Right lobe of liver (tissue), 6 donors: ENCODE data around the gene SUPT4H1. TPM values are rescaled to one million over a fixed set of nuclear protein-coding genes. Genes with fewer than 3 reads are reported as not detected.

Source experiments
- ATAC-seq, 4 donors: fragments of 200-7000 bp; cut with Tn5 transposase; one replicate each; pipeline ENCODE4 v1.9.1; 2020; ENCODE audit warnings: mild to moderate bottlenecking in 4 of 4, moderate library complexity in 4 of 4
- DNase-seq, 3 donors: peaks; one replicate each; pipeline ENCODE4 v3.0.0-alpha.2; 2020
- H3K27ac ChIP-seq, 3 donors: fragments of 200-600 bp; one replicate each; pipeline ENCODE4 v1.8.0; 2022
- H3K27me3 ChIP-seq, 2 donors: fragments of 200-600 bp; one replicate each; pipeline ENCODE4 v1.8.0; 2022
- H3K36me3 ChIP-seq, 4 donors: fragments of 200-600 bp; sonication (generic) in 1 of 4; one replicate each; pipeline versions ENCODE4 v1.5.1 to v1.8.0; 2017 to 2022; ENCODE audit warnings: control low read depth in 1 of 4
- H3K4me1 ChIP-seq, 4 donors: fragments of 200-600 bp; sonication (generic) in 1 of 4; one replicate each; pipeline versions ENCODE4 v1.5.1 to v1.8.0; 2017 to 2022; ENCODE audit warnings: control low read depth in 1 of 4
- H3K4me3 ChIP-seq, 3 donors: fragments of 200-600 bp; one replicate each; pipeline ENCODE4 v1.8.0; 2022
- H3K9me3 ChIP-seq, 4 donors: fragments of 200-600 bp; sonication (generic) in 1 of 4; one replicate each; pipeline versions ENCODE4 v1.5.1 to v1.8.0; 2017 to 2022; ENCODE audit warnings: control low read depth in 1 of 4
- POLR2A ChIP-seq: fragments of 450-650 bp; IDR thresholded peaks from one replicate; pipeline ENCODE4 v1.6.1; 2017; ENCODE audit warnings: antibody characterized with exemption, mild to moderate bottlenecking
- WGBS: methylation state at CpG from one replicate; pipeline ENCODE4 v1.1.6; 2018; ENCODE audit warnings: low coverage, low lambda C conversion rate; ENCODE audit not compliant: insufficient coverage; ENCODE audit errors: missing lambda C conversion rate; 5-methylcytosine and 5-hydroxymethylcytosine counted together
- intact Hi-C, 2 donors: fragments of 100-400 bp; cut with DNase I; formaldehyde crosslinking; loops; one replicate each; pipeline versions ENCODE4 v1.11.2 to v1.14.1; 2022
- total RNA-seq, 6 experiments: library from RNA; depleted of rRNA in 2 of 6; stranded (reverse); fragments of >200 nt in 2 of 6; fragmentation: NEBNext Ultra II Directional in 3 of 6; extraction: Animal tissue kit (Norgen Biotek cat#: 25700) in 3 of 6; gene quantifications; one replicate each; pipeline versions ENCODE4 v1.1.0 to v1.2.4, GENCODE V29; 2016 to 2023
- TF ChIP-seq, protein P1 (sequence below), 4 donors: fragments of 200-600 bp in 3 of 4; fragments of 450-650 bp in 1 of 4; IDR thresholded peaks; one replicate each; pipeline versions ENCODE4 v1.5.1 to v1.8.0; 2016 to 2022; ENCODE audit warnings: antibody characterized with exemption in 4 of 4, mild to moderate bottlenecking in 2 of 4
- donor health status: DM: no; HTN: yes; CAD: no.
- donor health status: DM: no; HTN: no; CAD: no.
- donor health status: DM: no; HTN: no; CAD: no.
- donor health status: DM: no; HTN: yes; CAD: no.
- donor health status: DM: no; HTN: yes; CAD: no.

Gene SUPT4H1
- total RNA-seq, 6 experiments from 2014 or later: 24.8 to 50.9 (median 37.0) TPM

DNA sequence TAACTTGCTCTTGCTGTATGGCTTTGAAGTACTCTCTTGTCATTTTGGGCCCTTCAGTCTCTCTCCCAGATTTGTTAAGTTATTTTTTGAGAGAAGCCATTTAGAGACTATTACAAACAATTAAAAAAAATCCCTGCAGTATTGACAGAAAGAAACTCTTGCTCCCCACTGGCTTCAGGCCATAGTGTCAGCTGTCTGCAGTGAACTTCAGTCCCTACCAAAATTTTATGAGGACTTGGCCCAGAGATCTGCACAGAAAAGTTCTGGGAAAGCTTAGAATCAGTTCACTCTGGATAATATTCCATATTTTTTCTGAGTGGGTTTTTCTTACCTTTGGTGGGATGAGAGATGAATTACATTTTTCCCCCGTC is 30.9 kb upstream of the SUPT4H1 start:
- Histone ChIP-seq H3K27me3 (no peaks in the 10 kb centered on the region), H3K9me3 (no peaks in the 10 kb centered on the region), H3K4me3 (no peak overlapping the region), H3K27ac (peak overlapping the region; percentile 48 to 73 (median 70)), H3K36me3 (no peaks in the 10 kb centered on the region), H3K4me1 (peaks cover 0 to 73% (median 30%) of the 10 kb centered on the region in 4 donors)
- TF ChIP-seq, protein P1, sequence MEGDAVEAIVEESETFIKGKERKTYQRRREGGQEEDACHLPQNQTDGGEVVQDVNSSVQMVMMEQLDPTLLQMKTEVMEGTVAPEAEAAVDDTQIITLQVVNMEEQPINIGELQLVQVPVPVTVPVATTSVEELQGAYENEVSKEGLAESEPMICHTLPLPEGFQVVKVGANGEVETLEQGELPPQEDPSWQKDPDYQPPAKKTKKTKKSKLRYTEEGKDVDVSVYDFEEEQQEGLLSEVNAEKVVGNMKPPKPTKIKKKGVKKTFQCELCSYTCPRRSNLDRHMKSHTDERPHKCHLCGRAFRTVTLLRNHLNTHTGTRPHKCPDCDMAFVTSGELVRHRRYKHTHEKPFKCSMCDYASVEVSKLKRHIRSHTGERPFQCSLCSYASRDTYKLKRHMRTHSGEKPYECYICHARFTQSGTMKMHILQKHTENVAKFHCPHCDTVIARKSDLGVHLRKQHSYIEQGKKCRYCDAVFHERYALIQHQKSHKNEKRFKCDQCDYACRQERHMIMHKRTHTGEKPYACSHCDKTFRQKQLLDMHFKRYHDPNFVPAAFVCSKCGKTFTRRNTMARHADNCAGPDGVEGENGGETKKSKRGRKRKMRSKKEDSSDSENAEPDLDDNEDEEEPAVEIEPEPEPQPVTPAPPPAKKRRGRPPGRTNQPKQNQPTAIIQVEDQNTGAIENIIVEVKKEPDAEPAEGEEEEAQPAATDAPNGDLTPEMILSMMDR (IDR thresholded peaks at IDR 0.05): no peak
- TF ChIP-seq POLR2A: no peak
- 21% methylated on average over 1 of the region's 1 CpG for WGBS
- intact Hi-C loops: no loop called here
- ATAC-seq: peak; percentile 35 to 55 (median 46)
- peak in 2 of 3 donors; percentile 51 to 81 for DNase-seq

DNA sequence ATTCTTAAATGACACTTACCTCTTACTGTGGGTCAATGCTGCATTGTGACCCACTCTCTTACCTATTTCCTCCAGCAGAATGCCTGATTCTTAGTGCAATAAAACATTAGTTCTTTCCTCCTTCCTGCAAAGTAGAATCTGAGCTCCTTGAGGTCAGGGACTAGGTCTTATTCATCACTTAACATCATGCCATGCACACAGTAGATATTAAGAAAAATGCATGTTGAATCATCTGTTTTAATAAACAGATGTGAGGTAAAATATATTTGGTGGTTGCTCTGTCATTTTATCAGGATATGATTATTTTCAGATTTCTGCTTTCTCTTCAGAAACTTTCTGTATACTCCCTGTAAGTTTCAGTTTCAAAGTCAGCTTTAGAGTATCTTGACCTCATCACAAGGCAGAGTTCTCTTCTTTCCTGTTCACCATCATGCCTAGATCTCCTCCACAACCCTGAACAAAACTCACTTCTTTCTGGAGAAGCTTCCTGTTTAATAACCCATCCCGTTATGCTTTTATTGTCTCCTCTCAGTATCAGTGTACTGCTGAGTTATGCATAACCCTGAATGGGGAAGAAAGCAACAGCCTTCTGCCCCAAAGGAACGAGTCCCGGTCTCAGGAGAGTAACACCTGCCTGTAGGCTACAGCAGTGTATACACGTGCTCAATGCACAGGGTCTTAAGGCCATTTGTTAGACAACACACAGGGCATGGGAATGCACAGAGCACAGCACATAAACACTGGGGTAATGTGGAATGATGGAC is 30.3 kb upstream of the SUPT4H1 start:
- Histone ChIP-seq H3K4me1 (peaks cover 0 to 69% (median 30%) of the 10 kb centered on the region in 4 donors), H3K27me3 (no peaks in the 10 kb centered on the region), H3K36me3 (no peaks in the 10 kb centered on the region), H3K4me3 (no peak overlapping the region), H3K9me3 (no peaks in the 10 kb centered on the region), H3K27ac (peak overlapping the region; percentile 48 to 73 (median 70))
- TF ChIP-seq, protein P1 (IDR thresholded peaks at IDR 0.05): no peak
- TF ChIP-seq POLR2A: no peak
- DNase-seq (no peak), ATAC-seq (peak; percentile 1 to 21 (median 14))
- intact Hi-C loops: no loop called here
- 3% methylated on average over 4 of the region's 4 CpGs for whole genome bisulfite sequencing

DNA sequence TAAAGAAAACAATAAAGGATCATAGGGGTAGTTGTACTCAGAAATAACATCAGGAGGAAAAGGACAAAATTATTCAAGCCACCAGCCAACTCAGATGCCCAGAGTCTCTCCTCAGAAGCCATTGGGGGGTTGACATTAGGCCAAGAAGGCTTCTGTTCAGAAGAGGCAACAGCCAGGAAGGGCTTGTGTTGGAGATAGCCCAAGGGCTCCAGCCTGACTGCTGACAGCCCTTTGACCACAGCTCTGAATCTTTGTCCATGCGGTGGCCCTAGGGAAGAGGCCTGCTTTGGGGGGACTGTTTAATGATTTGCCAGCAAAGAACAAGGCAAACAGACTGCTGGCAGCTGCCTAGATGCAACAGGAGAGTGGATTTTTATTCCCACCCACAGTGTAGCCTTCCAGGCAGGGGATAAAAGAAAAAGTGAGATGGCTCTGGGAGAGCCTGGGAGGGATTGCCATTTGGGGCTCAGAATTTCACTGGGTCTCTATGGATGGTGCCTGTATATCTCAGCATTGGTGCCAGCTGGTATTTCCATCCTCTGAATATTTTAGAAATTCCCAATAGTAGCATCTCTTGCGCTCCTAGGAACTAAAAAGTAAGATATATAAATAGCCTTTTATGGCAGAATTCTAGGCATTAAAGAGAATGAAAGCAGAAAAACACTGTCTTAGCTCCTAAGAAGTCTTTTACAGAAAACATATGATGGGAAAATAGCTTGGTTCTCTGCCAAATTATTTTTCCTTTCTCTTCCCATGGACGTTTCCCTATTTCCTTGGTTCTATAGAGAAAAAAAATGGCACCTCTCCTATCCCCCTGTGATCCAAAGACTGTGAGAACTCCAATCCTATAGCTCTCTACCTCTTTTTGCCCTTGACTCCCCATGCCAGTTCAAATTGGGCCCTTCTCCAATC is 29.4 kb upstream of the SUPT4H1 start:
- Histone ChIP-seq H3K27ac (peak overlapping the region; percentile 23 to 73 (median 70)), H3K4me1 (peaks cover 0 to 67% (median 30%) of the 10 kb centered on the region in 4 donors), H3K27me3 (no peaks in the 10 kb centered on the region), H3K4me3 (no peak overlapping the region), H3K36me3 (no peaks in the 10 kb centered on the region), H3K9me3 (no peaks in the 10 kb centered on the region)
- WGBS: 46% methylated on average over 3 of the region's 3 CpGs
- peak; percentile 58 to 91 (median 81) for DNase-seq
- intact Hi-C loops: no loop called here
- ATAC-seq: peak; percentile 78 to 89 (median 82)
- TF ChIP-seq POLR2A: peak; percentile 38
- TF ChIP-seq, protein P1 (IDR thresholded peaks at IDR 0.05): no peak

DNA sequence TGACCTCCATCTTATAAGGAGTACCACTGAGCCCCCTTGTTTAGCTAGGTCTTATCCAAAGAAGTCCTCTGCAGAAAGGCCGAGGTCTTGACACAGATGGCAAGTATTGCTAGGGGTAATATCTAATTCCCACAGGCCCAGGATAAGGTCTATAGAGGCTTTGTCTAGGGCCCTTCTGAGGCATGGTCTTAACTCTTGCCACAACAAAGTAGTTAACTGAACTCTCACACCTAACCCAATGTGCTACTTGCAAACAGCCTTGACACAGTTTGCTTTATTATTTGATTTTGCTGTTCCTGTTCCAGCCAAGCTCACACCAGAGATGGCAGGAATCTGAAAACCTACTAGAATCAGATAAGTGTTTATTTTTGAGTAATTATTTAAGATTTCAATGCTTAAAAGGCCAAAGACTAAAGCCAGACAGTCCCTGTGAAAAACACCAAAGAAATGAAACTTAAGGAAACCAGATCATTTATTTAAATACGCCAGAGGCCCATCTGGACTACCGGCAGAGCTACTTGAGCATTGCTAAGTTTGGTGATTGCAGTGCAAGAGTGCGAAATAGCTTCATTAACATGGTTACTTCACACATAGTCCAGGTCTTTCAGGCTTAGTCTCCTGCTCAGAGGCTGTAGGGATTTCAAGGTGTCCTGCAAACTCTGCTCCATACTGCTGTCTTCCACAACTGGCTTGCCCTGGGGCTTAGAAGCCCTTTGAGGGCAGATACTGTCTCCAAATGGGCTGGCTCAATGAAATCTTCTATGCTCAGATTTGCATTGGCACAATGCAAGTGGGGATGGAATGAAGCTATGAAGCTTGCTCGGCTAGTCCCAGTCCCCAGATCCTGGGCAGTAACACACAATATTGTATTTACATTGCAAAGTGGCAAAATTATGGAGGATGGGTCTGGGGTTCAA is 28.5 kb upstream of the SUPT4H1 start:
- intact Hi-C loops: no loop called here
- H3K4me3 ChIP-seq: no peak overlapping the region
- DNase-seq (no peak), ATAC-seq (peak in 2 of 4 donors; percentile 2 to 3)
- TF ChIP-seq POLR2A: no peak
- TF ChIP-seq, protein P1 (IDR thresholded peaks at IDR 0.05): no peak
- H3K27ac ChIP-seq: peak overlapping the region in 2 of 3 donors; percentile 45 to 70
- no peaks in the 10 kb centered on the region for H3K27me3 ChIP-seq
- 78% methylated on average over 5 of the region's 5 CpGs for WGBS
- no peaks in the 10 kb centered on the region for H3K36me3 ChIP-seq
- H3K4me1 ChIP-seq: peaks cover 0 to 58% (median 28%) of the 10 kb centered on the region in 4 donors
- no peaks in the 10 kb centered on the region for H3K9me3 ChIP-seq
